GM12878 (cell line): ENCODE results near the gene PCK1. TPM values are rescaled to one million over a fixed set of nuclear protein-coding genes. Genes with fewer than 3 reads are reported as not detected.

Experiments used
- ATAC-seq: fragments of 200-7000 bp; cut with Tn5 transposase; 3 replicates; pipeline ENCODE4 v1.9.1; 2020; ENCODE audit warnings: mild to moderate bottlenecking, moderate library complexity
- BruUV-seq: library from RNA; stranded (reverse); fragments of 400-500 nt; replicated peaks from 2 replicates; lab custom pipeline; 2021; lab: Mats Ljungman, UMichigan
- CTCF ChIA-PET: fragments of 300-600 bp; sonication (Branson Sonifier 250); formaldehyde crosslinking; extraction: SDS; loops from one replicate; lab custom pipeline; 2021; ENCODE audit warnings: inconsistent platforms; lab: Yijun Ruan, JAX
- POLR2A ChIA-PET: fragments of 350-600 bp; formaldehyde crosslinking; extraction: SDS; loops from one replicate; lab custom pipeline; 2021; ENCODE audit warnings: inconsistent platforms; lab: Charles Lee
- RAD21 ChIA-PET: fragments of 300-600 bp; sonication (Branson Sonifier 250); formaldehyde crosslinking; loops from one replicate; lab custom pipeline; 2023; ENCODE audit warnings: antibody characterized with exemption; ENCODE audit not compliant: unreplicated experiment; lab: Charles Lee
- SMC1A ChIA-PET: fragments of 300-600 bp; sonication (Branson Sonifier 250); formaldehyde crosslinking; loops from one replicate; lab custom pipeline; 2023; ENCODE audit not compliant: unreplicated experiment, uncharacterized antibody; lab: Charles Lee
- DNase-seq: peaks from one replicate; pipeline ENCODE4 v3.0.0-alpha.2; 2011; ENCODE audit warnings: low read depth, low spot score
- FAIRE-seq: peaks from 3 replicates; lab custom pipeline; 2011; peaks lifted over from hg19 to GRCh38; lab: Jason Lieb, UNC
- H2AFZ ChIP-seq: 2 replicates; pipeline ENCODE4 v1.6.0; 2011; ENCODE audit warnings: low read depth, low read length, control low read depth; ENCODE audit not compliant: control insufficient read depth
- H3K27ac ChIP-seq: 2 replicates; pipeline ENCODE4 v1.5.1; 2011; ENCODE audit warnings: control low read depth; ENCODE audit not compliant: control insufficient read depth, insufficient read depth
- H3K27me3 ChIP-seq, 2 experiments: replicated peaks in 1 of 2; 2 replicates each; pipeline versions ENCODE4 v1.6.0 to v1.6.1; 2011; ENCODE audit warnings: low read length in 1 of 2; ENCODE audit not compliant: control insufficient read depth in 2 of 2, insufficient read depth in 2 of 2
- H3K36me3 ChIP-seq, 2 experiments: 2 replicates each; pipeline ENCODE4 v1.5.1; 2011; ENCODE audit warnings: low read length in 1 of 2; ENCODE audit not compliant: control insufficient read depth in 2 of 2, insufficient read depth in 2 of 2
- H3K4me1 ChIP-seq: 2 replicates; pipeline ENCODE4 v1.6.1; 2011; ENCODE audit warnings: mild to moderate bottlenecking, low read length, moderate library complexity, mixed read lengths; ENCODE audit not compliant: control insufficient read depth, insufficient read depth
- H3K4me2 ChIP-seq: 2 replicates; pipeline ENCODE4 v1.6.0; 2011; ENCODE audit warnings: control low read depth; ENCODE audit not compliant: control insufficient read depth, insufficient read depth
- H3K4me3 ChIP-seq: fragments of 200-600 bp; sonication (generic); 2 replicates; pipeline ENCODE4 v1.5.1; 2016
- H3K79me2 ChIP-seq: 2 replicates; pipeline ENCODE4 v1.6.0; 2011; ENCODE audit warnings: low read length; ENCODE audit not compliant: control insufficient read depth, insufficient read depth
- H3K9ac ChIP-seq: 2 replicates; pipeline ENCODE4 v1.8.0; 2011; ENCODE audit warnings: low read length, control low read depth, mixed read lengths; ENCODE audit not compliant: control insufficient read depth, insufficient read depth
- H3K9me3 ChIP-seq: replicated peaks from 3 replicates; pipeline ENCODE4 v1.5.1; 2011; ENCODE audit warnings: mild to moderate bottlenecking, low read length; ENCODE audit not compliant: control insufficient read depth, insufficient read depth
- H4K20me1 ChIP-seq: 2 replicates; pipeline ENCODE4 v1.6.0; 2011; ENCODE audit not compliant: control insufficient read depth, insufficient read depth
- CHD1 ChIP-seq: IDR thresholded peaks from 2 replicates; pipeline ENCODE4 v1.6.1; 2012; ENCODE audit warnings: low read depth, low read length, improper control_type of control experiment
- HDGF ChIP-seq: fragments of 450-650 bp; IDR thresholded peaks from 2 replicates; pipeline ENCODE4 v1.6.1; 2016; ENCODE audit warnings: antibody characterized with exemption
- HSF1 ChIP-seq: fragments of 150-350 bp; IDR thresholded peaks from 2 replicates; pipeline ENCODE4 v1.6.1; 2014; ENCODE audit warnings: mild to moderate bottlenecking, low read depth, low read length
- NBN ChIP-seq: fragments of 450-650 bp; IDR thresholded peaks from 2 replicates; pipeline ENCODE4 v1.6.1; 2016
- SMAD1 ChIP-seq: fragments of 450-650 bp; IDR thresholded peaks from 2 replicates; pipeline ENCODE4 v1.6.1; 2018; ENCODE audit warnings: mild to moderate bottlenecking, low read depth; ENCODE audit not compliant: partially characterized antibody
- SREBF1 ChIP-seq: IDR thresholded peaks from 2 replicates; pipeline ENCODE4 v1.6.1; 2012; ENCODE audit warnings: mild to moderate bottlenecking, low read length
- SREBF2 ChIP-seq: IDR thresholded peaks from 2 replicates; pipeline ENCODE4 v1.6.1; 2012; ENCODE audit warnings: mild to moderate bottlenecking, low read length
- TBL1XR1 ChIP-seq: IDR thresholded peaks from 2 replicates; pipeline ENCODE4 v1.6.1; 2012; ENCODE audit warnings: low read depth, low read length, improper control_type of control experiment
- USF2 ChIP-seq: IDR thresholded peaks from 2 replicates; pipeline ENCODE4 v1.6.1; 2011; ENCODE audit warnings: low read depth, low read length, improper control_type of control experiment, borderline replicate concordance
- YY1 ChIP-seq: IDR thresholded peaks from 2 replicates; pipeline ENCODE4 v1.6.1; 2011; ENCODE audit warnings: low read depth, mild to moderate bottlenecking, low read length
- ZNF207 ChIP-seq: fragments of 450-650 bp; IDR thresholded peaks from 2 replicates; pipeline ENCODE4 v1.6.1; 2014; ENCODE audit warnings: antibody characterized with exemption, mild to moderate bottlenecking, borderline replicate concordance
- ZNF384 ChIP-seq: IDR thresholded peaks from 2 replicates; pipeline ENCODE4 v1.6.1; 2012; ENCODE audit warnings: low read depth, mild to moderate bottlenecking, low read length, improper control_type of control experiment, borderline replicate concordance
- WGBS: methylation state at CpG from one replicate; pipeline ENCODE4 v1.1.6; 2016; ENCODE audit warnings: low lambda C conversion rate; ENCODE audit not compliant: insufficient replicate concordance, insufficient coverage; ENCODE audit errors: missing lambda C conversion rate; 5-methylcytosine and 5-hydroxymethylcytosine counted together
- in situ Hi-C: fragments of 300-500 bp; cut with MboI; formaldehyde crosslinking; loops from 9 replicates; pipeline ENCODE4 v1.14.3; 2018; ENCODE audit warnings: mixed read lengths
- intact Hi-C: fragments of 100-400 bp; cut with micrococcal nuclease; formaldehyde crosslinking; loops from one replicate; pipeline ENCODE4 v1.14.2; 2022; ENCODE audit not compliant: unreplicated experiment
- polyA plus RNA-seq, 11 experiments: library from polyadenylated mRNA; depleted of rRNA in 4 of 11; unstranded in 6 of 11; stranded (reverse) in 5 of 11; fragments of >200 nt; fragmentation: Nextera tagmentation in 4 of 11; fragmentation: Illumina TruSeq in 1 of 11; extraction: Ambion mirVana in 4 of 11; extraction: Trizol in 1 of 11; gene quantifications; 1 replicate in 1 of 11; 2 replicates in 10 of 11; pipeline versions ENCODE4 v1.2.1 to v1.2.3, GENCODE V29; 2011 to 2016; ENCODE audit warnings: inconsistent platforms in 2 of 11, missing spikeins in 2 of 11, low read depth in 1 of 11
- total RNA-seq, 4 experiments: library from RNA; depleted of rRNA in 3 of 4; stranded (reverse); fragments of >200 nt in 3 of 4; fragmentation: Illumina TruSeq in 1 of 4; extraction: Trizol in 1 of 4; gene quantifications; 2 replicates each; pipeline versions ENCODE4 v1.2.1 to v1.2.3, GENCODE V29; 2013 to 2021

PCK1 gene
- total and polyA plus RNA-seq, 10 of the 15 experiments (the other 5 are each of a cell fraction or from before 2014, with no cell fraction given), result 0.02 to 0.33 (median 0.09) TPM; not detected in 5

GRCh38 chr20:57525328-57526086 lies 35.4 kb upstream of the PCK1 start:
- no TSS peak for BruUV-seq
- no peaks in the 10 kb centered on the region for H3K27me3 ChIP-seq
- H3K4me1 ChIP-seq, result peaks cover 3% of the 10 kb centered on the region; the same call in 1 of the 2 replicates
- in situ Hi-C loops, result no loop called here
- no peak for TF ChIP-seq ZNF207
- no peak for TF ChIP-seq HSF1
- TF ChIP-seq CHD1, result no peak
- no peak for TF ChIP-seq HDGF
- no peak for TF ChIP-seq SMAD1
- TF ChIP-seq SREBF1, result no peak
- TF ChIP-seq USF2, result no peak
- no peak for TF ChIP-seq ZNF384
- no peak for TF ChIP-seq YY1
- TF ChIP-seq TBL1XR1, result no peak
- no peak for TF ChIP-seq NBN
- no peak for TF ChIP-seq SREBF2
- H3K36me3 ChIP-seq, result no peaks in the 10 kb centered on the region
- DNase-seq, result no peak
- WGBS, result no CpG with 5 or more reads among the region's 10 CpGs
- no peak for ATAC-seq
- H3K4me2 ChIP-seq, result no peak overlapping the region
- H3K4me3 ChIP-seq, result no peak overlapping the region
- POLR2A ChIA-PET, result no interaction called here
- no peak overlapping the region for H3K27ac ChIP-seq
- no peak overlapping the region for H2AFZ ChIP-seq
- no peaks in the 10 kb centered on the region for H4K20me1 ChIP-seq
- H3K9me3 ChIP-seq, result no peaks in the 10 kb centered on the region; the same call in 2 of the 3 replicates
- SMC1A ChIA-PET, result no interaction called here
- H3K9ac ChIP-seq, result no peak overlapping the region
- no peaks in the 10 kb centered on the region for H3K79me2 ChIP-seq
- no peak for FAIRE-seq
- CTCF ChIA-PET, result no interaction called here
- RAD21 ChIA-PET, result no interaction called here
- intact Hi-C loops, result no loop called here
